ENCODE measurements around the gene RNLS. TPM values are rescaled to one million over a fixed set of nuclear protein-coding genes. Genes with fewer than 3 reads are reported as not detected.

The RNLS gene
- total RNA-seq, 1 experiment from 2014 or later: not detected

- RAD21 ChIA-PET (ENCODE audit: low non-redundant PET in 1 of 2, low total read pairs in 2 of 2, uncharacterized antibody in 2 of 2, unreplicated experiment in 2 of 2): no interaction called here
- no peak overlapping the region for H3K27ac ChIP-seq (ENCODE audit: low read depth, low read length)
- H2AFZ ChIP-seq (ENCODE audit: low read depth, low read length, poor library complexity, severe bottlenecking): no peak overlapping the region
- H3K36me3 ChIP-seq (ENCODE audit: control insufficient read depth in 1 of 2, insufficient read depth in 2 of 2, low read length in 2 of 2): no peaks in the 10 kb centered on the region
- TF ChIP-seq YY1 (IDR thresholded peaks at IDR 0.05; ENCODE audit: extremely low read depth, insufficient replicate concordance, low read depth, low read length): no peak
- TF ChIP-seq EZH2 (IDR thresholded peaks at IDR 0.05): no peak
- TF ChIP-seq ZBTB33 (IDR thresholded peaks at IDR 0.05; ENCODE audit: extremely low read depth, insufficient replicate concordance, low read length): no peak
- TF ChIP-seq SIN3A (IDR thresholded peaks at IDR 0.05; ENCODE audit: low read depth): no peak
- TF ChIP-seq EGR1 (IDR thresholded peaks at IDR 0.05; ENCODE audit: low read depth): no peak
- TF ChIP-seq ZFX (IDR thresholded peaks at IDR 0.05): no peak
- no peak for TF ChIP-seq EZH2phosphoT487 (IDR thresholded peaks at IDR 0.05; ENCODE audit: borderline replicate concordance)
- no peak for TF ChIP-seq JUND (IDR thresholded peaks at IDR 0.05)
- TF ChIP-seq ATF3 (IDR thresholded peaks at IDR 0.05): no peak
- TF ChIP-seq ELF1 (IDR thresholded peaks at IDR 0.05; ENCODE audit: borderline replicate concordance, low read depth): no peak
- TF ChIP-seq CBX3 (IDR thresholded peaks at IDR 0.05; ENCODE audit: low read depth): no peak
- no peak overlapping the region for H3K9ac ChIP-seq (ENCODE audit: low read length)
- no peaks in the 10 kb centered on the region for H3K27me3 ChIP-seq (ENCODE audit: insufficient read depth, low read length)
- H4K20me1 ChIP-seq (ENCODE audit: insufficient read depth): no peaks in the 10 kb centered on the region
- no TSS peak for BruUV-seq (replicated peaks)
- CTCF ChIA-PET: no interaction called here
- no peak for DNase-seq (ENCODE audit: low read depth, low spot score)
- intact Hi-C loops (cut with micrococcal nuclease): no loop called here
- ATAC-seq: no peak
- 0 out of 2 replicates have a peak, but pooled peaks cover 2% of the 10 kb centered on the region for H3K9me2 ChIP-seq (ENCODE audit: insufficient read depth)
- no peak overlapping the region for H3K4me3 ChIP-seq (replicated peaks in 1 of 2; ENCODE audit: low read depth in 1 of 2, low read length in 2 of 2)
- no peaks in the 10 kb centered on the region for H3K4me1 ChIP-seq (ENCODE audit: control insufficient read depth in 1 of 2, insufficient read depth in 2 of 2, low read length in 2 of 2)
- H3K4me2 ChIP-seq (ENCODE audit: low read length): no peak overlapping the region
- H3K9me3 ChIP-seq (ENCODE audit: control insufficient read depth in 1 of 2, insufficient read depth in 1 of 2, low read depth in 1 of 2, low read length in 2 of 2): no peaks in the 10 kb centered on the region
- POLR2A ChIA-PET: no interaction called here
- H3K79me2 ChIP-seq (ENCODE audit: insufficient read depth, low read length): no peaks in the 10 kb centered on the region
Observed at GRCh38 chr10:88246675-88247074, 336.4 kb downstream of the RNLS start.

Measured in HCT116 (cell line).